H54 (cell line): ENCODE measurements around the gene TMOD1.

Experiments used
- DNase-seq: peaks from one replicate; pipeline ENCODE4 v3.0.0; 2011; ENCODE audit warnings: low spot score, mixed read lengths; ENCODE audit not compliant: insufficient read length
- FAIRE-seq: peaks from 3 replicates; lab custom pipeline; 2011; peaks lifted over from hg19 to GRCh38; lab: Jason Lieb, UNC
- POLR2A ChIP-seq: IDR thresholded peaks from 2 replicates; pipeline ENCODE4 v1.6.1; 2011; ENCODE audit warnings: low read depth, mild to moderate bottlenecking, low read length

Gene TMOD1

DNA sequence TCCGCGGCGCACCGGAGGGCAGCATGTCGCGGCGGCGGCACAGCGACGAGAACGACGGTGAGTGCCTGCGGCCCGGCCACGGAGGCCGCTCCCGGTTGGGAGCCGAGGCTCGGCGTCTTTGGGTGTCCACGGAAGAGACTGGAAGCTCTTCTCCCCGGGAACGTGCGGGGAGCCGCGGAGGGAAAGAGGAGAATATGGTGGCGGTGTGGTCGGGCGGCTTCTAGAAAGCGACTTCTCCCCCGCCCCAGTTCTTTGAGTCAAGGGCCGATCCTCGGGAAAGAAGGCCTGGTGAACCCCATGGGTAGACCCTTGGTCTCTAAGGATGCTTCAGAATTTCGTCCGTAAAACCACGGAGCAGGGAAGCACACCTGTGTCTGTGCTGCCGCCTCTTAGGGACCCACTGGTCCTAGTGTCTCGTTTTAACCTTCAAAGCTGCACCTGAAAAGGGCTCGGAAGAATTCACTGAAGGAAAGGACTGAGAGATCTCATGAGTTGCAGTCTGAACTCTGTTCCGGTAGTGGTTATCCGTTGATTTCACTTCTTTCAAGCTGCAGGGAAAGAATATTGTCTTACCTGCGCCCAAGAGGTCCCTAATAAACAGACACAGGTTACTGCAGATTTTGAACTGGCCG lies 132.5 kb downstream of the TMOD1 start:
- no peak for TF ChIP-seq POLR2A
- FAIRE-seq (peak; percentile 6), DNase-seq (no peak)

DNA sequence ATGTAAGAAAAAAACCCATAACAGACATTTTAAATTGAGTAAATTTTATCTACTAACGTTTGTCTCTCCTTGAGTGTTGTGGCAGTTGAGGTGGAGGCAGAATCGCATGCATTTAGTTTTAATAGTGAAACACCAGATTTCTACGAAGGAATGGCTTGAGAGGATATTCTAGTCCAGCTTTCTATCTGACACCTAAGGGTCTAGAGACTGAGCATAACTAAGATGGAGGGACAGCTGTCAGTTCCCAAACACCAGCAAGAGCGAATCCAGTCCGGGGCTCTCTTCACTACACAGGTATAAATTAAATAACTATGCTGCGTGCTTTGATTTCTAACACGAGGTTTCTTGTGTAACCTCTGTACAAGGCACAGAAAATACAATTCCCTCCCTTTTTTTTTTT lies 133.6 kb downstream of the TMOD1 start:
- FAIRE-seq (peak; percentile 36), DNase-seq (no peak)
- TF ChIP-seq POLR2A = no peak

DNA sequence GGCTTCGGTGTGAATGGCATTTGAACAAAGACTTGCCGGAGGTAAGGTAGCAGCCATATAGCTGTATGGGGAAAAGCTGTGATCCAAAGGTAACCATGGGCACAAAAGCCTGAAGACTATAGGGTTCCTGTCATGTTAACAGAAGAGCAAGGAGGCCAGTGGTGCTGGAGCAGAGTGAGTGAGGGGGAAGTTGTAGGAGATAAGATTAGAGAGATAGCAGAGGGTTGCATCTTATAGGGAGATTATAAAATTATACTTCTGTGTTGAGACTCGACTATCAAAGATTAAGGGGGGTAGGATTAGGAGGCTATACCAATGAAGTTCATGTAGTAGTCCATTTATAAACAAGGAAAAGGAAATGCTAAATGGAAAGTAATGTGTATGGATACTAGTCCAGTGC lies 135.4 kb downstream of the TMOD1 start:
- DNase-seq = no peak
- peak; percentile 75 for FAIRE-seq
- no peak for TF ChIP-seq POLR2A

DNA sequence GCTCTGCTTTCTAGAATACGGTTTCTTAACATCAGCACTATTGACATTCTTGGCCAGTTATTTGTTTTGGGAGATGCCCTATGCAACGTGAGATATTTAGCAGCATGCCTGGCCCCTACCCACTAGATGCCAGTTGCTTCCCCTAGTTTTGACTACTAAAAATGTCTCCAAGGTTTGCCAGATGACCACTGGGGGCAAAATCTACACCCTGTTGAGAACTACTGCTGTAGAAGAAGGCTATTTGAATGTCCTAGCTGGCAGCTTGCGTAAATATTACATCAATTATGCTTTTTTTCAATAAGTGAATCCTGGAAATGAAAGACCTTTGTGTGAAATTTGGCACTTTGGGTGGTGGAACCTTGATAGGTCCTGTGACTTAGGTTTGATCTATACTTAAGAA lies 137.2 kb downstream of the TMOD1 start:
- DNase-seq (no peak), FAIRE-seq (no peak)
- TF ChIP-seq POLR2A = no peak

DNA sequence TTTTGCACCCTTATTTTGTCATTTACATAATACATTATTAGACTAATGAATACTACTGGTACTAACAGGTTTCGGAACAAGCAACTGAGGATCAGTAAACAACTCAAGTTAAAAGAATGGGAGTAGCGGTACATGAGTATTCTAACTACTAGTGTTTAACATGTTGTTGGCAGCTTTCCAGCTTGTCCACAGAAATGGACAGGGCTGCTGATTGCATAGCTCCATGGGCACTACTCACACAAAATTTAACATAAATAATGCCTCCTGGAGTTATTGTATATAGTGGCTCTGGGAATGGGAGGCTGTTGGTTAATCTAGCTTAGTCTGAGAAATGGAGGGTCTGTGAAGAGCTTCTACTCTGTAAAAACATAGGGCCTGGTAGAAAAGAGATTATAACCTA lies 138.9 kb downstream of the TMOD1 start:
- FAIRE-seq (peak; percentile 97), DNase-seq (no peak)
- no peak for TF ChIP-seq POLR2A

DNA sequence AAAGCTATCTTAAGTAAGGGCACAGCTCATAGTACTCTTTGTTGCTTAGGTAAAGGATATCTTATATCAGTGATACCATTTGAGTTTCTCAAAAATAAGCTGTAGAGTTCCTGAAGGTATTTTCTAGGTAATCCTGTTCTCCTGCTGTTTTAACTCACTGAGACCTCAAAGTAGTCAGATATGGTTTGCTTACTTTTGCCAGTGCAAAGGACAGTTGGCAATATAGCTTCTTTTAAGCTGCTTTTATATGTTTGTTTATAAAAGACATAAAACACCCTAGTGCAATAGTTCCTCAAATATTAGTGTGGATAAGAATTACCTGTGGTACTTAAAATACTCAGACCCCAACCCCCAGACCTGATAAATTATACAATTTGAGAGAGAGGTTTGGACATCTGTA lies 144.3 kb downstream of the TMOD1 start:
- DNase-seq (no peak), FAIRE-seq (peak; percentile 90)
- TF ChIP-seq POLR2A = no peak

DNA sequence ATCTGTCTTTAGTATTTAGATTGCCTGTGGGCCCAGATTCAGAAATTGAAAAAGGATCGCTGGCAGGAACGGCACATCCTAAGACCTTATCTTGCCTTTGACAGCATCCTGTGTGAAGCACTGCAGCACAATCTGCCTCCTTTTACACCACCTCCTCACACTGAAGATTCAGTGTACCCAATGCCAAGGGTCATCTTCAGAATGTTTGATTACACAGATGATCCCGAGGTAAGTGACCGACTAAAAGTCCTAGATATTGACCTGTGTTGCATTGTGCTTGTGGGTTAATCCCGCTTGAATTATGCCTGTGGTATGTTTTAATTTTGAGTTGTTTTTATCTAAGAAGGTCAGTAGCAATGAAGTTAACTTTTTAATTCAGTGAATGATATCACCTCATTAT lies 146.5 kb downstream of the TMOD1 start:
- no peak for TF ChIP-seq POLR2A
- DNase-seq (no peak), FAIRE-seq (no peak)
